CD4-positive, alpha-beta memory T cell (primary cell): ENCODE measurements around the gene PKN1. TPM values are rescaled to one million over a fixed set of nuclear protein-coding genes. Genes with fewer than 3 reads are reported as not detected.
A peak's percentile ranks its signal among the peaks of the same experiment; 100 is the strongest.

ENCODE experiments used
- CTCF ChIA-PET: fragments of 350-600 bp; sonication (Branson Sonifier 250); formaldehyde crosslinking; loops from one replicate; lab custom pipeline; 2021; ENCODE audit warnings: inconsistent platforms; ENCODE audit not compliant: partially characterized antibody; lab: Charles Lee
- POLR2A ChIA-PET: fragments of 350-600 bp; sonication (Branson Sonifier 250); formaldehyde crosslinking; loops from one replicate; lab custom pipeline; 2021; ENCODE audit not compliant: partially characterized antibody; lab: Charles Lee
- DNase-seq, 5 donors: peaks; one replicate each; pipeline versions ENCODE4 v3.0.0 to v3.0.0-alpha.2; 2020 to 2022; ENCODE audit warnings: mixed read lengths in 1 of 5
- H3K27ac ChIP-seq: one replicate; pipeline ENCODE4 v1.7.0; 2013; ENCODE audit warnings: low read depth, low read length
- H3K27me3 ChIP-seq: 2 replicates; pipeline ENCODE4 v1.7.0; 2013; ENCODE audit warnings: mild to moderate bottlenecking, low read length, moderate library complexity; ENCODE audit not compliant: insufficient read depth
- H3K36me3 ChIP-seq: 2 replicates; pipeline ENCODE4 v1.7.0; 2013; ENCODE audit warnings: mild to moderate bottlenecking, low read length, moderate library complexity; ENCODE audit not compliant: insufficient read depth
- H3K4me1 ChIP-seq: 2 replicates; pipeline ENCODE4 v1.7.0; 2013; ENCODE audit warnings: mild to moderate bottlenecking, low read length, moderate library complexity; ENCODE audit not compliant: insufficient read depth
- H3K4me3 ChIP-seq, 2 donors: one replicate each; pipeline ENCODE4 v1.7.0; 2013; ENCODE audit warnings: low read length in 2 of 2, mild to moderate bottlenecking in 1 of 2
- H3K9me3 ChIP-seq, 2 donors: one replicate each; pipeline ENCODE4 v1.7.0; 2013; ENCODE audit warnings: low read length in 2 of 2, control low read depth in 1 of 2; ENCODE audit not compliant: control insufficient read depth in 1 of 2
- H3K27ac Mint-ChIP-seq, 7 donors: one replicate each; pipeline ENCODE4 v1.8.0; 2020 to 2021; ENCODE audit warnings: mixed read lengths in 7 of 7, mild to moderate bottlenecking in 6 of 7, inconsistent platforms in 3 of 7, moderate library complexity in 3 of 7
- H3K27me3 Mint-ChIP-seq, 2 donors: one replicate each; pipeline ENCODE4 v1.8.0; 2020 to 2021; ENCODE audit warnings: mixed read lengths in 2 of 2
- H3K36me3 Mint-ChIP-seq, 2 donors: one replicate each; pipeline ENCODE4 v1.8.0; 2020 to 2021; ENCODE audit warnings: mixed read lengths in 2 of 2, inconsistent platforms in 1 of 2, mild to moderate bottlenecking in 1 of 2
- H3K4me1 Mint-ChIP-seq, 4 donors: one replicate each; pipeline ENCODE4 v1.8.0; 2020 to 2021; ENCODE audit warnings: mixed read lengths in 4 of 4, mild to moderate bottlenecking in 1 of 4
- H3K4me3 Mint-ChIP-seq, 8 donors: one replicate each; pipeline ENCODE4 v1.8.0; 2020 to 2021; ENCODE audit warnings: mixed read lengths in 8 of 8, mild to moderate bottlenecking in 7 of 8, moderate library complexity in 6 of 8, inconsistent platforms in 3 of 8
- H3K9me3 Mint-ChIP-seq, 8 donors: one replicate each; pipeline ENCODE4 v1.8.0; 2020 to 2021; ENCODE audit warnings: mixed read lengths in 8 of 8, mild to moderate bottlenecking in 5 of 8, inconsistent platforms in 3 of 8, moderate library complexity in 1 of 8
- intact Hi-C: fragments of 100-400 bp; cut with micrococcal nuclease; formaldehyde crosslinking; loops from one replicate; pipeline ENCODE4 v1.15.1; 2023
- polyA plus RNA-seq, 2 donors: library from polyadenylated mRNA; unstranded; fragments of 300-500 nt; fragmentation: Illumina TruSeq; gene quantifications; one replicate each; pipeline ENCODE4 v1.2.3, GENCODE V29; 2021
- total RNA-seq, 2 experiments: library from RNA; stranded (reverse); gene quantifications; one replicate each; pipeline ENCODE4 v1.2.3, GENCODE V29; 2021

Gene PKN1
- total and polyA plus RNA-seq, 4 experiments from 2014 or later = 41.5 to 205 (median 138) TPM

GRCh38 chr19:14419106-14419813, 13.8 kb upstream of the PKN1 start, which contains the start of gene DDX39A:
DDX39A (minus strand) TSS chr19:14419341; CDS start chr19:14413220, 6,121 bp downstream.
- ChIA-PET CTCF (interaction anchor here (0.7 to 3.7 kb wide), 8 partner anchors 10 to 283 kb away, joined by 3 to 33 read pairs (median 4); partner anchors contain the start of genes ASF1B and PKN1), POLR2A (interaction anchor here (0.6 to 5.5 kb wide), 26 partner anchors 10 to 1267 kb away, joined by 3 to 38 read pairs (median 5); partner anchors contain the start of genes ADGRE5, DNAJB1, GIPC1 and IL27RA)
- Mint-ChIP-seq H3K27me3 (no peaks in the 10 kb centered on the region), H3K9me3 (no peaks in the 10 kb centered on the region), H3K4me1 (peaks cover 20 to 47% (median 34%) of the 10 kb centered on the region in 4 donors), H3K4me3 (peak within 1 kb of the TSS; percentile 88 to 99 (median 92)), H3K36me3 (peaks cover 6 to 27% of the 10 kb centered on the region in 2 donors), H3K27ac (peak within 1 kb of the TSS; percentile 94 to 98 (median 97))
- Histone ChIP-seq H3K36me3 (no peaks in the 10 kb centered on the region), H3K4me1 (peaks cover 40% of the 10 kb centered on the region), H3K27ac (peak within 1 kb of the TSS; percentile 87), H3K4me3 (peak within 1 kb of the TSS; percentile 80 to 84), H3K9me3 (no peaks in the 10 kb centered on the region), H3K27me3 (no peaks in the 10 kb centered on the region)
- DNase-seq = peak; percentile 95 to 99 (median 99)
- intact Hi-C loops = loop anchor here (1.0 to 5.0 kb wide), 7 partner anchors 9 to 338 kb away; partner anchors contain the start of gene ADGRE5

DNA sequence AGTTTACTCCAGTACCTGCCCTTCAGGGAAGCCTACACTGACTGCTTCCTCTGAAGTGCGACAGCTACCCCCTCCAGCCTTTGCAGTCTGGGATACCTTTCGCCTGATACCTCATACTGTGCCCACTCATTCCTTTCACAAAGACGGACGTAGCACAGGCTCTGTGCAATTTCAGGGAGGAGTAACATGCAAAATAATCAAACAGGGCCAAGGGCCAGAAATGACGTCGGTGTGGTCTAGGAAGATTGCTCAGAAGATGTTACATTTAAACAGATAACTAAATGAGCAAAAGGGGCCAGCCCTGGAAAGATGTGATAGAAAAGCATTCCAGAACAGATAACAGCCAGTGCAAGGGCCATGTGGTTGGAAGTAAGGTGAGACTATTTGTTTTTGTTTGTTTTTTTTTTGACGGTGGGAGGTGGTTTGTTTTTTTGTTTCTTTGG, 7.4 kb upstream of the PKN1 start:
- Mint-ChIP-seq H3K4me3 (no peak overlapping the region), H3K9me3 (no peaks in the 10 kb centered on the region), H3K27me3 (no peaks in the 10 kb centered on the region), H3K4me1 (peaks cover 0 to 3% (median 2%) of the 10 kb centered on the region in 4 donors), H3K36me3 (no peaks in the 10 kb centered on the region), H3K27ac (peak overlapping the region in 1 of 7 donors; percentile 33)
- Histone ChIP-seq H3K4me1 (no peaks in the 10 kb centered on the region), H3K4me3 (no peak overlapping the region), H3K27me3 (no peaks in the 10 kb centered on the region), H3K9me3 (no peaks in the 10 kb centered on the region), H3K36me3 (no peaks in the 10 kb centered on the region), H3K27ac (no peak overlapping the region)
- intact Hi-C loops = no loop called here
- ChIA-PET POLR2A (interaction anchor here (0.7 kb wide), 1 partner anchor 9 kb away, joined by 3 read pairs; no protein-coding TSS in a partner anchor), CTCF (interaction anchor here (1.1 kb wide), 1 partner anchor 56 kb away, joined by 5 read pairs; no protein-coding TSS in a partner anchor)
- DNase-seq = no peak

DNA sequence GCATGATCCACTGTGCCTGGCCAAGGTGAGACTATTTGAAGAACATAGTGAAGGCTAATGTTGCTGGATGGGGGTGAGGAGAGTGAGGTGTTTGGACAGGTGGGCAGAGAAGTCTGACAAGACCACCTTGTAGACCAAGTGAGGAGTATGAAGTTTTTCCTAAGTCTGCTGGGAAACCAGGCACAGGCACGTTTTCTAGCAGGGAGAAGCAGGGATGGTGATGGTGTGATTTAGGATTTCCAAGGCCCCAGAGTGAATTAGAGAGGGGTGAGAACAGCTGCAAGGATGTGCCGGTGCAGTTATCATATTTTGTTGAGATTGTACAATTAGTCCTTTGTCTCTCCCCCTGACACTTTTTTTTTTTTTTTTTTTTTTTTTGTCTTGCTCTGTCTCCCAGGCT, 5.6 kb upstream of the PKN1 start:
- peaks cover 0 to 1% (median 0%) of the 10 kb centered on the region in 8 donors for H3K9me3 Mint-ChIP-seq
- Histone ChIP-seq H3K36me3 (no peaks in the 10 kb centered on the region), H3K9me3 (no peaks in the 10 kb centered on the region), H3K4me1 (peaks cover 11% of the 10 kb centered on the region), H3K4me3 (no peak overlapping the region), H3K27ac (no peak overlapping the region), H3K27me3 (no peaks in the 10 kb centered on the region)
- intact Hi-C loops = no loop called here
- ChIA-PET POLR2A (interaction anchor here (1.5 kb wide), 1 partner anchor 53 kb away, joined by 4 read pairs; no protein-coding TSS in a partner anchor), CTCF (interaction anchor here (0.6 to 0.7 kb wide), 2 partner anchors 23 to 66 kb away, joined by 3 to 5 read pairs; no protein-coding TSS in a partner anchor)
- no peaks in the 10 kb centered on the region for H3K27me3 Mint-ChIP-seq
- H3K4me1 Mint-ChIP-seq = peaks cover 4 to 14% (median 9%) of the 10 kb centered on the region in 4 donors
- no peak overlapping the region for H3K27ac Mint-ChIP-seq
- H3K4me3 Mint-ChIP-seq = no peak overlapping the region
- DNase-seq = no peak
- H3K36me3 Mint-ChIP-seq = no peaks in the 10 kb centered on the region

DNA sequence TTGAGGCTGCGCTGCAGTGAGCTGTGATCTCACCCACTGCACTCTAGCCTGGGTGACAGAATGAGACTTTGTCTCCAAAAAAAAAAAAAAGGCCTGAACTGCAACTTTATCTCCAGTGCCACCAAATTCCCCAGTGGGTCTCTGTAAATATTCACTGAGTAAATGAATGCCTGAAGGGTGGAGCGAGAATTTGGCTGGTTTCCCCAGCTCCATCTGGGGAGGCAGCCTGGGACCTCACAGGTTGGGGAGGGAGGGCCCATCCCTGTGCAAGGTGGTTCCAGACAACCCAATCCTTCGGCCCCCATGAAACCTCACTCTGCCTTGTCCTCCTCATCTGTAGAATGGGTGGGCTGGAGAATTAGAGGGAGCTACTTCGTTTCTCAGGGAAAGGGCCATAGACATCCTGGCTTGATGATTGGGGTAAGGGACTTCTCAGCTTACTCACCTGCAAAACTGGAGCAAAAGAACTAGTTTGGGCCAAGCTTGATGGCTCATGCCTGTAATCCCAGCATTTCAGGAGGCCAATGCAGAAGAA, 4.2 kb upstream of the PKN1 start:
- Histone ChIP-seq H3K36me3 (no peaks in the 10 kb centered on the region), H3K4me1 (peaks cover 17% of the 10 kb centered on the region), H3K4me3 (no peak overlapping the region), H3K9me3 (no peaks in the 10 kb centered on the region), H3K27me3 (no peaks in the 10 kb centered on the region), H3K27ac (no peak overlapping the region)
- H3K36me3 Mint-ChIP-seq = no peaks in the 10 kb centered on the region
- H3K4me1 Mint-ChIP-seq = peaks cover 7 to 20% (median 14%) of the 10 kb centered on the region in 4 donors
- H3K27ac Mint-ChIP-seq = peak overlapping the region in 1 of 7 donors; percentile 16
- ChIA-PET CTCF (interaction anchor here (0.7 to 4.7 kb wide), 10 partner anchors 9 to 292 kb away, joined by 3 to 44 read pairs (median 4); partner anchors contain the start of gene ASF1B), POLR2A (interaction anchor here (1.3 to 1.5 kb wide), 2 partner anchors 9 to 51 kb away, joined by 3 to 4 read pairs; no protein-coding TSS in a partner anchor)
- DNase-seq = no peak
- H3K9me3 Mint-ChIP-seq = peaks cover 0 to 1% (median 0%) of the 10 kb centered on the region in 8 donors
- no peaks in the 10 kb centered on the region for H3K27me3 Mint-ChIP-seq
- intact Hi-C loops = no loop called here
- H3K4me3 Mint-ChIP-seq = peak overlapping the region in 1 of 8 donors; percentile 15

- Histone ChIP-seq H3K4me3 (no peak overlapping the region), H3K4me1 (peaks cover 27% of the 10 kb centered on the region), H3K36me3 (no peaks in the 10 kb centered on the region), H3K9me3 (no peaks in the 10 kb centered on the region), H3K27me3 (no peaks in the 10 kb centered on the region), H3K27ac (no peak overlapping the region)
- intact Hi-C loops = no loop called here
- Mint-ChIP-seq H3K4me3 (peak overlapping the region in 6 of 8 donors; percentile 22 to 48 (median 44)), H3K9me3 (peaks cover 0 to 1% (median 0%) of the 10 kb centered on the region in 8 donors), H3K36me3 (peaks cover 0 to 5% of the 10 kb centered on the region in 2 donors), H3K27me3 (no peaks in the 10 kb centered on the region), H3K27ac (peak overlapping the region in 2 of 7 donors; percentile 52 to 69), H3K4me1 (peaks cover 17 to 35% (median 26%) of the 10 kb centered on the region in 4 donors)
- DNase-seq = no peak
- ChIA-PET CTCF (interaction anchor here (0.6 to 4.7 kb wide), 9 partner anchors 11 to 125 kb away, joined by 3 to 44 read pairs (median 3); partner anchors contain the start of gene DDX39A), POLR2A (interaction anchor here (0.7 to 2.4 kb wide), 3 partner anchors 10 to 42 kb away, joined by 3 to 17 read pairs (median 3); no protein-coding TSS in a partner anchor)
These were observed 2.4 kb upstream of the PKN1 start for GRCh38 chr19:14430712-14431111.

GRCh38 chr19:14433554-14434501, 722 bp downstream of the PKN1 start:
- Histone ChIP-seq H3K36me3 (no peaks in the 10 kb centered on the region), H3K4me3 (peak overlapping the region; percentile 60 to 61), H3K27ac (peak overlapping the region; percentile 72), H3K4me1 (peaks cover 38% of the 10 kb centered on the region), H3K27me3 (no peaks in the 10 kb centered on the region), H3K9me3 (no peaks in the 10 kb centered on the region)
- H3K4me1 Mint-ChIP-seq = peaks cover 18 to 58% (median 38%) of the 10 kb centered on the region in 4 donors
- peak overlapping the region; percentile 73 to 94 (median 87) for H3K27ac Mint-ChIP-seq
- ChIA-PET POLR2A (interaction anchor here (0.6 to 1.6 kb wide), 12 partner anchors 12 to 593 kb away, joined by 3 to 9 read pairs (median 3); partner anchors contain the start of genes ADGRE5, ASF1B, DDX39A and DNAJB1), CTCF (interaction anchor here (1.0 kb wide), 3 partner anchors 24 to 297 kb away, joined by 3 to 4 read pairs (median 4); partner anchors contain the start of gene ASF1B)
- DNase-seq = peak; percentile 49 to 76 (median 52)
- intact Hi-C loops = loop anchor here (2.0 kb wide), 1 partner anchor 47 kb away; no protein-coding TSS in a partner anchor
- H3K4me3 Mint-ChIP-seq = peak overlapping the region; percentile 78 to 93 (median 81)
- peaks cover 0 to 1% (median 0%) of the 10 kb centered on the region in 8 donors for H3K9me3 Mint-ChIP-seq
- H3K27me3 Mint-ChIP-seq = no peaks in the 10 kb centered on the region
- H3K36me3 Mint-ChIP-seq = peaks cover 0 to 5% of the 10 kb centered on the region in 2 donors
